ENCODE results near the gene SERHL2. TPM values are rescaled to one million over a fixed set of nuclear protein-coding genes. Genes with fewer than 3 reads are reported as not detected.
"Not testable (repeated sequence)": the region's sequence is repeated elsewhere in the genome, so short reads cannot be mapped to it uniquely, and the experiment has no call there.

The SERHL2 gene
- polyA plus RNA-seq, 1 donor (not counting 4 experiments of a cell fraction or from before 2014, with no cell fraction given): 2.5 TPM

GRCh38 chr22:42512273-42512990, 41.3 kb upstream of the SERHL2 start:
- H3K4me3 ChIP-seq (ENCODE audit: control insufficient read depth in 2 of 3, extremely low read depth in 1 of 3, insufficient read depth in 2 of 3, low read depth in 1 of 3, low read length in 3 of 3); H4K20me1 ChIP-seq (ENCODE audit: control insufficient read depth, extremely low read depth, insufficient read depth, low read length); H2AFZ ChIP-seq (ENCODE audit: control insufficient read depth, low read length); H3K27me3 ChIP-seq (ENCODE audit: control insufficient read depth, extremely low read depth, insufficient read depth, low read length); H3K27ac ChIP-seq (ENCODE audit: control insufficient read depth, insufficient read depth, low read length); H3K9me3 ChIP-seq (ENCODE audit: control insufficient read depth, low read depth, low read length); dilution Hi-C loops (cut with MboI; ENCODE audit: extremely low pct_ligation_motif_present, low sequenced_read_pairs); H3K4me1 ChIP-seq (ENCODE audit: control insufficient read depth, extremely low read depth, insufficient read depth, low read length); H3K4me2 ChIP-seq (ENCODE audit: control insufficient read depth, extremely low read depth, insufficient read depth, low read depth, low read length); DNase-seq (ENCODE audit: low read depth, low spot score); H3K9ac ChIP-seq (ENCODE audit: control insufficient read depth, extremely low read depth, insufficient read depth, low read length); FAIRE-seq; H3K36me3 ChIP-seq (ENCODE audit: control insufficient read depth in 2 of 2, extremely low read depth in 1 of 2, insufficient read depth in 2 of 2, low read length in 2 of 2); H3K9me1 ChIP-seq (ENCODE audit: control insufficient read depth, extremely low read depth, insufficient read depth, low read length): not testable (repeated sequence)
- peak in 1 of 3 experiments; percentile 12 for TF ChIP-seq CTCF (optimal IDR thresholded peaks at IDR 0.05 in 1 of 3, IDR thresholded peaks at IDR 0.05 in 1 of 3, conservative IDR thresholded peaks at IDR 0.05 in 1 of 3; ENCODE audit: extremely low read depth in 1 of 3, insufficient read depth in 2 of 3, low read length in 3 of 3)
- peaks cover 14% of the 10 kb centered on the region for H3K79me2 ChIP-seq (ENCODE audit: control insufficient read depth, insufficient read depth, low read length)

GRCh38 chr22:42514331-42514730, 39.4 kb upstream of the SERHL2 start:
- H3K9me1 ChIP-seq (ENCODE audit: control insufficient read depth, extremely low read depth, insufficient read depth, low read length); H3K9me3 ChIP-seq (ENCODE audit: control insufficient read depth, low read depth, low read length); FAIRE-seq; H3K4me1 ChIP-seq (ENCODE audit: control insufficient read depth, extremely low read depth, insufficient read depth, low read length); H3K36me3 ChIP-seq (ENCODE audit: control insufficient read depth in 2 of 2, extremely low read depth in 1 of 2, insufficient read depth in 2 of 2, low read length in 2 of 2); H3K9ac ChIP-seq (ENCODE audit: control insufficient read depth, extremely low read depth, insufficient read depth, low read length); H3K4me2 ChIP-seq (ENCODE audit: control insufficient read depth, extremely low read depth, insufficient read depth, low read depth, low read length); H3K27ac ChIP-seq (ENCODE audit: control insufficient read depth, insufficient read depth, low read length); H4K20me1 ChIP-seq (ENCODE audit: control insufficient read depth, extremely low read depth, insufficient read depth, low read length); H3K4me3 ChIP-seq (ENCODE audit: control insufficient read depth in 2 of 3, extremely low read depth in 1 of 3, insufficient read depth in 2 of 3, low read depth in 1 of 3, low read length in 3 of 3); dilution Hi-C loops (cut with MboI; ENCODE audit: extremely low pct_ligation_motif_present, low sequenced_read_pairs); DNase-seq (ENCODE audit: low read depth, low spot score); H2AFZ ChIP-seq (ENCODE audit: control insufficient read depth, low read length); H3K27me3 ChIP-seq (ENCODE audit: control insufficient read depth, extremely low read depth, insufficient read depth, low read length): not testable (repeated sequence)
- peaks cover 28% of the 10 kb centered on the region for H3K79me2 ChIP-seq (ENCODE audit: control insufficient read depth, insufficient read depth, low read length)

DNA sequence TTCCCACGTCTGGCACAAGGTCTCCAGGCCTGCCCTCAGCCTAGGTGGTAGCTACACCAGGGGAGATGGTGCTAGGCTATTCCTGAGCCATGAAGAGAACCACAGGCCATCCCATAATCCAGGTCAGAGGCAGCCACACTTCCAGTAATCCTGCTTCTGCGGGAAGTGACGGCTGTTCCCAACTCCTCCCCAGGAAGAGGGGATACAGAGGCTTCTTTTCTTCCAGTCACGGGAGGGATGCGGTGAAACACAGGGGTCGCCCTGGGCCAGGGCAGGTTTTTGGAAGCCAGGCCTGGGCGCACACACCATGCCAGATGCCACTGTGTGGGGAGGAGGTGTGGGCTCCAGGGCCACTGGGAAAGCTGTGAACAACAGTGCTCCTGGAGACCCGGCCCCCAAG, 38.5 kb upstream of the SERHL2 start:
- H3K4me2 ChIP-seq (ENCODE audit: control insufficient read depth, extremely low read depth, insufficient read depth, low read depth, low read length); H3K27me3 ChIP-seq (ENCODE audit: control insufficient read depth, extremely low read depth, insufficient read depth, low read length); FAIRE-seq; dilution Hi-C loops (cut with MboI; ENCODE audit: extremely low pct_ligation_motif_present, low sequenced_read_pairs); H3K27ac ChIP-seq (ENCODE audit: control insufficient read depth, insufficient read depth, low read length); H3K9me3 ChIP-seq (ENCODE audit: control insufficient read depth, low read depth, low read length); H2AFZ ChIP-seq (ENCODE audit: control insufficient read depth, low read length); H3K36me3 ChIP-seq (ENCODE audit: control insufficient read depth in 2 of 2, extremely low read depth in 1 of 2, insufficient read depth in 2 of 2, low read length in 2 of 2); H3K4me3 ChIP-seq (ENCODE audit: control insufficient read depth in 2 of 3, extremely low read depth in 1 of 3, insufficient read depth in 2 of 3, low read depth in 1 of 3, low read length in 3 of 3); H4K20me1 ChIP-seq (ENCODE audit: control insufficient read depth, extremely low read depth, insufficient read depth, low read length); H3K4me1 ChIP-seq (ENCODE audit: control insufficient read depth, extremely low read depth, insufficient read depth, low read length); H3K9ac ChIP-seq (ENCODE audit: control insufficient read depth, extremely low read depth, insufficient read depth, low read length); DNase-seq (ENCODE audit: low read depth, low spot score); H3K9me1 ChIP-seq (ENCODE audit: control insufficient read depth, extremely low read depth, insufficient read depth, low read length): not testable (repeated sequence)
- peaks cover 31% of the 10 kb centered on the region for H3K79me2 ChIP-seq (ENCODE audit: control insufficient read depth, insufficient read depth, low read length)

Data from keratinocyte (primary cell).